ENCODE data around the gene GLS. TPM values are rescaled to one million over a fixed set of nuclear protein-coding genes. Genes with fewer than 3 reads are reported as not detected.

The GLS gene
- total and polyA plus RNA-seq, 2 donors (not counting 1 experiment from before 2014, with no cell fraction given) = 123 to 192 TPM

DNA sequence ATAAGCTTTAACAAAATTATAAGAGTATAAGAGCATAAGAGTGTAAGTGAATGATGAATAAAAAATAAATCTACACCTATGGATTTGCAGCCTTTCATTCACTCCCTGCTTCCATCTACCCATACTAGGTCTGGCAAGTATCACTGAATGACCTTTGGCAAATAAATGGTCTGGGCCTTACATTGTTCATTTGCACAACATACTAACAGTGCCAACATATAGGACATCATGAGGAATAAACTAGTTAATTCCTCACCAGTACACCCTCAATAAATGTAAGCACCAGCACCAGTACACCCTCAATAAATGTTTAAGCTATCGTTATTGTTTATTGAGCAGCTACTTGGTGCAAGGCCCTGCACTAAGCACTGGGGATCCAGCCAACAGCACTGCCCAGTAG, 106.5 kb downstream of the GLS start:
- H3K79me2 ChIP-seq (ENCODE audit: control insufficient read depth, insufficient read depth, low read length) = no peaks in the 10 kb centered on the region
- H4K20me1 ChIP-seq (ENCODE audit: control insufficient read depth, extremely low read depth, insufficient read depth, low read length) = no peaks in the 10 kb centered on the region
- H3K4me2 ChIP-seq (ENCODE audit: extremely low read depth, insufficient read depth, low read length) = no peak overlapping the region
- H3K4me3 ChIP-seq (replicated peaks in 1 of 4; ENCODE audit: control extremely low read depth in 1 of 4, insufficient read depth in 1 of 4, low read depth in 3 of 4, low read length in 4 of 4) = no peak overlapping the region
- H3K4me1 ChIP-seq (ENCODE audit: control insufficient read depth, extremely low read depth, insufficient read depth, low read length) = no peaks in the 10 kb centered on the region
- H3K9ac ChIP-seq (ENCODE audit: insufficient read depth, low read length) = no peak overlapping the region
- H2AFZ ChIP-seq (ENCODE audit: low read length) = no peak overlapping the region
- no peaks in the 10 kb centered on the region for H3K27me3 ChIP-seq (ENCODE audit: control insufficient read depth, insufficient read depth, low read length)
- H3K27ac ChIP-seq (ENCODE audit: insufficient read depth, low read length) = no peak overlapping the region
- no peaks in the 10 kb centered on the region for H3K9me3 ChIP-seq (ENCODE audit: control insufficient read depth, insufficient read depth, low read depth, low read length)
- DNase-seq (ENCODE audit: low read depth in 2 of 2) = no peak
- H3K36me3 ChIP-seq (ENCODE audit: control insufficient read depth, insufficient read depth, low read length) = peaks cover 28% of the 10 kb centered on the region
- TF ChIP-seq EZH2 (IDR thresholded peaks at IDR 0.05; ENCODE audit: low read length, missing control alignments) = no peak
- TF ChIP-seq, protein P1, sequence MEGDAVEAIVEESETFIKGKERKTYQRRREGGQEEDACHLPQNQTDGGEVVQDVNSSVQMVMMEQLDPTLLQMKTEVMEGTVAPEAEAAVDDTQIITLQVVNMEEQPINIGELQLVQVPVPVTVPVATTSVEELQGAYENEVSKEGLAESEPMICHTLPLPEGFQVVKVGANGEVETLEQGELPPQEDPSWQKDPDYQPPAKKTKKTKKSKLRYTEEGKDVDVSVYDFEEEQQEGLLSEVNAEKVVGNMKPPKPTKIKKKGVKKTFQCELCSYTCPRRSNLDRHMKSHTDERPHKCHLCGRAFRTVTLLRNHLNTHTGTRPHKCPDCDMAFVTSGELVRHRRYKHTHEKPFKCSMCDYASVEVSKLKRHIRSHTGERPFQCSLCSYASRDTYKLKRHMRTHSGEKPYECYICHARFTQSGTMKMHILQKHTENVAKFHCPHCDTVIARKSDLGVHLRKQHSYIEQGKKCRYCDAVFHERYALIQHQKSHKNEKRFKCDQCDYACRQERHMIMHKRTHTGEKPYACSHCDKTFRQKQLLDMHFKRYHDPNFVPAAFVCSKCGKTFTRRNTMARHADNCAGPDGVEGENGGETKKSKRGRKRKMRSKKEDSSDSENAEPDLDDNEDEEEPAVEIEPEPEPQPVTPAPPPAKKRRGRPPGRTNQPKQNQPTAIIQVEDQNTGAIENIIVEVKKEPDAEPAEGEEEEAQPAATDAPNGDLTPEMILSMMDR (conservative IDR thresholded peaks at IDR 0.05 in 1 of 2, IDR thresholded peaks at IDR 0.05 in 1 of 2; ENCODE audit: low read depth in 1 of 2, low read length in 2 of 2) = no peak

DNA sequence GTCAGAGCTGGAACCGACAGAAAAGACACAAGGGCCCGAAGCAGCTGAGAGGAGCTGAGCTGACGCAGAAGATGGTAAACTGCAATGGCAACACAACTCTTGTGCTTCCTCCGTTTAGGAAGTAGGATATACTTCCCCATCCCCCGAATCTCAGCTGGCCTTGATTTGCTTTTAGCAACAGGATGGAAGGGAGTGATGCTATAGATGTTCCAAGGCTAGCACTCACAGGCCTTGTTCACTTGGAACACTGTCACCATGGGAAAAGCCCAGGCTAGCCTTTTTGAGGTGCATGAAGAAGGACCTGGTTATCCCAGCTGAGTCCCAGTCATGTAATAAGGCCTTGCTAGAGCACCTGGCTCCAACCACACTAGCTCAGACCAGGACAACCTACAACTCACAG, 107.3 kb downstream of the GLS start:
- DNase-seq (ENCODE audit: low read depth in 2 of 2) = no peak
- no peaks in the 10 kb centered on the region for H3K9me3 ChIP-seq (ENCODE audit: control insufficient read depth, insufficient read depth, low read depth, low read length)
- H4K20me1 ChIP-seq (ENCODE audit: control insufficient read depth, extremely low read depth, insufficient read depth, low read length) = no peaks in the 10 kb centered on the region
- H3K4me2 ChIP-seq (ENCODE audit: extremely low read depth, insufficient read depth, low read length) = no peak overlapping the region
- H3K36me3 ChIP-seq (ENCODE audit: control insufficient read depth, insufficient read depth, low read length) = peaks cover 25% of the 10 kb centered on the region
- no peak overlapping the region for H3K4me3 ChIP-seq (replicated peaks in 1 of 4; ENCODE audit: control extremely low read depth in 1 of 4, insufficient read depth in 1 of 4, low read depth in 3 of 4, low read length in 4 of 4)
- H3K27ac ChIP-seq (ENCODE audit: insufficient read depth, low read length) = no peak overlapping the region
- H3K27me3 ChIP-seq (ENCODE audit: control insufficient read depth, insufficient read depth, low read length) = no peaks in the 10 kb centered on the region
- no peak for TF ChIP-seq EZH2 (IDR thresholded peaks at IDR 0.05; ENCODE audit: low read length, missing control alignments)
- TF ChIP-seq, protein P1 (conservative IDR thresholded peaks at IDR 0.05 in 1 of 2, IDR thresholded peaks at IDR 0.05 in 1 of 2; ENCODE audit: low read depth in 1 of 2, low read length in 2 of 2) = no peak
- no peaks in the 10 kb centered on the region for H3K4me1 ChIP-seq (ENCODE audit: control insufficient read depth, extremely low read depth, insufficient read depth, low read length)
- no peak overlapping the region for H3K9ac ChIP-seq (ENCODE audit: insufficient read depth, low read length)
- H3K79me2 ChIP-seq (ENCODE audit: control insufficient read depth, insufficient read depth, low read length) = no peaks in the 10 kb centered on the region
- H2AFZ ChIP-seq (ENCODE audit: low read length) = no peak overlapping the region

DNA sequence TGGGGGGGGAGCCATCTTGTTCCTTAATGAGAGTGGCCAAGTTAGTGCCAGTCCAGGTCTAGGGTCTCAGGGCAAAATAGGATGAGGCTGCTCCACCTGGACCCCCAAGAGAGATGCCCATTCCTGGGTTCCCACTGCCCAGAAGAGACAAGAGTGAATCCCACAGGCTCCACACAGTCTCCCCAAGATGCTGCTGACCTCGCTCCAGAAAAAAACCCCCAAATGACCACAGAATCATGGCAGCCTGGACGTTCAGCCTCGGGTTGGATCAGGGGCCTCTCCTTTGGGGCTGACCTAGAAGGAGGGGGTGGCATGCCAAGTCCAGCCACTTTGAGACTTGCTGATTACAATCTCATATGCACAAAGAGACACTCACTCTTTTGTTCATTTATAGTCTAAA, 108.3 kb downstream of the GLS start:
- H3K27ac ChIP-seq (ENCODE audit: insufficient read depth, low read length) = no peak overlapping the region
- H3K9ac ChIP-seq (ENCODE audit: insufficient read depth, low read length) = no peak overlapping the region
- no peak overlapping the region for H3K4me3 ChIP-seq (replicated peaks in 1 of 4; ENCODE audit: control extremely low read depth in 1 of 4, insufficient read depth in 1 of 4, low read depth in 3 of 4, low read length in 4 of 4)
- H3K9me3 ChIP-seq (ENCODE audit: control insufficient read depth, insufficient read depth, low read depth, low read length) = no peaks in the 10 kb centered on the region
- TF ChIP-seq, protein P1 (conservative IDR thresholded peaks at IDR 0.05 in 1 of 2, IDR thresholded peaks at IDR 0.05 in 1 of 2; ENCODE audit: low read depth in 1 of 2, low read length in 2 of 2) = no peak
- TF ChIP-seq EZH2 (IDR thresholded peaks at IDR 0.05; ENCODE audit: low read length, missing control alignments) = no peak
- no peak overlapping the region for H3K4me2 ChIP-seq (ENCODE audit: extremely low read depth, insufficient read depth, low read length)
- no peak for DNase-seq (ENCODE audit: low read depth in 2 of 2)
- no peaks in the 10 kb centered on the region for H3K79me2 ChIP-seq (ENCODE audit: control insufficient read depth, insufficient read depth, low read length)
- H3K4me1 ChIP-seq (ENCODE audit: control insufficient read depth, extremely low read depth, insufficient read depth, low read length) = no peaks in the 10 kb centered on the region
- no peak overlapping the region for H2AFZ ChIP-seq (ENCODE audit: low read length)
- H3K36me3 ChIP-seq (ENCODE audit: control insufficient read depth, insufficient read depth, low read length) = peaks cover 24% of the 10 kb centered on the region
- no peaks in the 10 kb centered on the region for H4K20me1 ChIP-seq (ENCODE audit: control insufficient read depth, extremely low read depth, insufficient read depth, low read length)
- no peaks in the 10 kb centered on the region for H3K27me3 ChIP-seq (ENCODE audit: control insufficient read depth, insufficient read depth, low read length)
